ENCODE measurements around the gene ZFHX2.

The ZFHX2 gene

GRCh38 chr14:23540141-23540469, 11.5 kb downstream of the ZFHX2 start:
- no peak for DNase-seq (ENCODE audit: low spot score)
- peaks cover 9 to 29% of the 10 kb centered on the region in 2 donors for H3K4me1 ChIP-seq (ENCODE audit: control insufficient read depth in 2 of 2, insufficient read depth in 1 of 2, low read depth in 1 of 2, low read length in 2 of 2)
- H2AFZ ChIP-seq (ENCODE audit: low read length): no peak overlapping the region
- no peak overlapping the region for H2BK15ac ChIP-seq (ENCODE audit: low read length)
- H3K79me1 ChIP-seq (ENCODE audit: low read depth, low read length): no peaks in the 10 kb centered on the region
- H3K4me2 ChIP-seq (ENCODE audit: insufficient read depth, low read length, poor library complexity, severe bottlenecking): no peak overlapping the region
- no CpG with 5 or more reads among the region's 4 CpGs for WGBS, 2 donors (ENCODE audit: extremely low coverage in 2 of 2, insufficient read length in 2 of 2, insufficient replicate concordance in 1 of 2)
- H3K36me3 ChIP-seq (replicated peaks in 1 of 2; ENCODE audit: control insufficient read depth in 2 of 2, insufficient read depth in 2 of 2, low read length in 2 of 2): peaks cover 5 to 6% of the 10 kb centered on the region in 2 donors
- no peak overlapping the region for H3K9ac ChIP-seq (ENCODE audit: low read depth, low read length, poor library complexity)
- no peak overlapping the region for H4K91ac ChIP-seq (ENCODE audit: low read depth, low read length, poor library complexity)
- no peak overlapping the region for H2AK5ac ChIP-seq (ENCODE audit: low read depth, low read length)
- H2BK5ac ChIP-seq (ENCODE audit: low read length): no peak overlapping the region
- H3K27ac ChIP-seq (replicated peaks; ENCODE audit: low read length): no peak overlapping the region
- H2BK120ac ChIP-seq (ENCODE audit: low read depth, low read length): no peak overlapping the region
- no peaks in the 10 kb centered on the region for H3K27me3 ChIP-seq (ENCODE audit: control insufficient read depth in 3 of 3, insufficient read depth in 3 of 3, low read depth in 1 of 3, low read length in 3 of 3)
- H3K4ac ChIP-seq (ENCODE audit: low read length): no peak overlapping the region
- no peak overlapping the region for H3K4me3 ChIP-seq (ENCODE audit: low read length in 2 of 2)
- no peak overlapping the region for H3K18ac ChIP-seq (ENCODE audit: low read length)
- no peak overlapping the region for H4K8ac ChIP-seq (ENCODE audit: low read depth, low read length)
- no peak overlapping the region for H2BK12ac ChIP-seq (ENCODE audit: low read length)
- H3K14ac ChIP-seq (ENCODE audit: low read length): no peak overlapping the region
- no peak overlapping the region for H3K23ac ChIP-seq (ENCODE audit: low read depth, low read length, poor library complexity)
- no peaks in the 10 kb centered on the region for H3K9me3 ChIP-seq (replicated peaks in 1 of 2; ENCODE audit: control insufficient read depth in 2 of 2, insufficient read depth in 1 of 2, low read depth in 1 of 2, low read length in 2 of 2)

- H3K14ac ChIP-seq (ENCODE audit: low read length): no peak overlapping the region
- H2BK12ac ChIP-seq (ENCODE audit: low read length): no peak overlapping the region
- H4K8ac ChIP-seq (ENCODE audit: low read depth, low read length): no peak overlapping the region
- no peak overlapping the region for H2AK5ac ChIP-seq (ENCODE audit: low read depth, low read length)
- H3K79me1 ChIP-seq (ENCODE audit: low read depth, low read length): no peaks in the 10 kb centered on the region
- no peak overlapping the region for H2BK120ac ChIP-seq (ENCODE audit: low read depth, low read length)
- H4K91ac ChIP-seq (ENCODE audit: low read depth, low read length, poor library complexity): no peak overlapping the region
- peak overlapping the region; percentile 75 for H2AFZ ChIP-seq (ENCODE audit: low read length)
- H3K4ac ChIP-seq (ENCODE audit: low read length): no peak overlapping the region
- no peak overlapping the region for H3K23ac ChIP-seq (ENCODE audit: low read depth, low read length, poor library complexity)
- H3K4me2 ChIP-seq (ENCODE audit: insufficient read depth, low read length, poor library complexity, severe bottlenecking): peak overlapping the region; percentile 45
- WGBS, 2 donors (ENCODE audit: extremely low coverage in 2 of 2, insufficient read length in 2 of 2, insufficient replicate concordance in 1 of 2): no CpG with 5 or more reads among the region's 10 CpGs
- H3K36me3 ChIP-seq (replicated peaks in 1 of 2; ENCODE audit: control insufficient read depth in 2 of 2, insufficient read depth in 2 of 2, low read length in 2 of 2): peaks cover 8 to 9% of the 10 kb centered on the region in 2 donors
- peak overlapping the region; percentile 16 for H3K27ac ChIP-seq (replicated peaks; ENCODE audit: low read length)
- no peak overlapping the region for H2BK5ac ChIP-seq (ENCODE audit: low read length)
- H3K18ac ChIP-seq (ENCODE audit: low read length): peak overlapping the region; percentile 28
- H2BK15ac ChIP-seq (ENCODE audit: low read length): no peak overlapping the region
- H3K4me3 ChIP-seq (ENCODE audit: low read length in 2 of 2): no peak overlapping the region
- peak; percentile 78 for DNase-seq (ENCODE audit: low spot score)
- H3K27me3 ChIP-seq (ENCODE audit: control insufficient read depth in 3 of 3, insufficient read depth in 3 of 3, low read depth in 1 of 3, low read length in 3 of 3): no peaks in the 10 kb centered on the region
- no peak overlapping the region for H3K9ac ChIP-seq (ENCODE audit: low read depth, low read length, poor library complexity)
- H3K4me1 ChIP-seq (ENCODE audit: control insufficient read depth in 2 of 2, insufficient read depth in 1 of 2, low read depth in 1 of 2, low read length in 2 of 2): peaks cover 8 to 23% of the 10 kb centered on the region in 2 donors
- H3K9me3 ChIP-seq (replicated peaks in 1 of 2; ENCODE audit: control insufficient read depth in 2 of 2, insufficient read depth in 1 of 2, low read depth in 1 of 2, low read length in 2 of 2): no peaks in the 10 kb centered on the region
These were observed 12.1 kb downstream of the ZFHX2 start for GRCh38 chr14:23539248-23540140.

- peak overlapping the region; percentile 16 for H3K27ac ChIP-seq (replicated peaks; ENCODE audit: low read length)
- no peaks in the 10 kb centered on the region for H3K27me3 ChIP-seq (ENCODE audit: control insufficient read depth in 3 of 3, insufficient read depth in 3 of 3, low read depth in 1 of 3, low read length in 3 of 3)
- no CpG with 5 or more reads among the region's 7 CpGs for WGBS, 2 donors (ENCODE audit: extremely low coverage in 2 of 2, insufficient read length in 2 of 2, insufficient replicate concordance in 1 of 2)
- no peak overlapping the region for H4K91ac ChIP-seq (ENCODE audit: low read depth, low read length, poor library complexity)
- no peaks in the 10 kb centered on the region for H3K9me3 ChIP-seq (replicated peaks in 1 of 2; ENCODE audit: control insufficient read depth in 2 of 2, insufficient read depth in 1 of 2, low read depth in 1 of 2, low read length in 2 of 2)
- H4K8ac ChIP-seq (ENCODE audit: low read depth, low read length): no peak overlapping the region
- H3K4ac ChIP-seq (ENCODE audit: low read length): no peak overlapping the region
- peaks cover 11 to 14% of the 10 kb centered on the region in 2 donors for H3K36me3 ChIP-seq (replicated peaks in 1 of 2; ENCODE audit: control insufficient read depth in 2 of 2, insufficient read depth in 2 of 2, low read length in 2 of 2)
- H3K18ac ChIP-seq (ENCODE audit: low read length): no peak overlapping the region
- H3K79me1 ChIP-seq (ENCODE audit: low read depth, low read length): no peaks in the 10 kb centered on the region
- H2AFZ ChIP-seq (ENCODE audit: low read length): peak overlapping the region; percentile 4
- no peak overlapping the region for H2BK5ac ChIP-seq (ENCODE audit: low read length)
- H2BK120ac ChIP-seq (ENCODE audit: low read depth, low read length): no peak overlapping the region
- DNase-seq (ENCODE audit: low spot score): no peak
- no peak overlapping the region for H3K23ac ChIP-seq (ENCODE audit: low read depth, low read length, poor library complexity)
- no peak overlapping the region for H3K4me3 ChIP-seq (ENCODE audit: low read length in 2 of 2)
- peaks cover 8 to 21% of the 10 kb centered on the region in 2 donors for H3K4me1 ChIP-seq (ENCODE audit: control insufficient read depth in 2 of 2, insufficient read depth in 1 of 2, low read depth in 1 of 2, low read length in 2 of 2)
- H2BK15ac ChIP-seq (ENCODE audit: low read length): no peak overlapping the region
- H3K14ac ChIP-seq (ENCODE audit: low read length): no peak overlapping the region
- H3K9ac ChIP-seq (ENCODE audit: low read depth, low read length, poor library complexity): no peak overlapping the region
- H2BK12ac ChIP-seq (ENCODE audit: low read length): no peak overlapping the region
- no peak overlapping the region for H3K4me2 ChIP-seq (ENCODE audit: insufficient read depth, low read length, poor library complexity, severe bottlenecking)
- no peak overlapping the region for H2AK5ac ChIP-seq (ENCODE audit: low read depth, low read length)
These were observed 12.8 kb downstream of the ZFHX2 start for GRCh38 chr14:23538785-23539184.

GRCh38 chr14:23538050-23538718, 13.4 kb downstream of the ZFHX2 start:
- no CpG with 5 or more reads among the region's 10 CpGs for WGBS, 2 donors (ENCODE audit: extremely low coverage in 2 of 2, insufficient read length in 2 of 2, insufficient replicate concordance in 1 of 2)

More at GRCh38 chr14:23538050-23538718, 13.4 kb downstream of the ZFHX2 start:
- Histone ChIP-seq H2AK5ac (ENCODE audit: low read depth, low read length) (no peak overlapping the region), H3K14ac (ENCODE audit: low read length) (no peak overlapping the region), H3K18ac (ENCODE audit: low read length) (peak overlapping the region; percentile 15), H3K23ac (ENCODE audit: low read depth, low read length, poor library complexity) (no peak overlapping the region), H2BK120ac (ENCODE audit: low read depth, low read length) (no peak overlapping the region), H4K8ac (ENCODE audit: low read depth, low read length) (no peak overlapping the region), H2AFZ (ENCODE audit: low read length) (peak overlapping the region; percentile 4), H3K9me3 (replicated peaks in 1 of 2; ENCODE audit: control insufficient read depth in 2 of 2, insufficient read depth in 1 of 2, low read depth in 1 of 2, low read length in 2 of 2) (no peaks in the 10 kb centered on the region), H3K36me3 (replicated peaks in 1 of 2; ENCODE audit: control insufficient read depth in 2 of 2, insufficient read depth in 2 of 2, low read length in 2 of 2) (peaks cover 10 to 14% of the 10 kb centered on the region in 2 donors), H2BK15ac (ENCODE audit: low read length) (no peak overlapping the region), H3K4me3 (ENCODE audit: low read length in 2 of 2) (no peak overlapping the region), H3K4me2 (ENCODE audit: insufficient read depth, low read length, poor library complexity, severe bottlenecking) (no peak overlapping the region), H2BK5ac (ENCODE audit: low read length) (no peak overlapping the region), H3K79me1 (ENCODE audit: low read depth, low read length) (no peaks in the 10 kb centered on the region), H3K27ac (replicated peaks; ENCODE audit: low read length) (peak overlapping the region; percentile 11), H3K27me3 (ENCODE audit: control insufficient read depth in 3 of 3, insufficient read depth in 3 of 3, low read depth in 1 of 3, low read length in 3 of 3) (no peaks in the 10 kb centered on the region), H4K91ac (ENCODE audit: low read depth, low read length, poor library complexity) (no peak overlapping the region), H3K4me1 (ENCODE audit: control insufficient read depth in 2 of 2, insufficient read depth in 1 of 2, low read depth in 1 of 2, low read length in 2 of 2) (peaks cover 8 to 21% of the 10 kb centered on the region in 2 donors), H3K4ac (ENCODE audit: low read length) (no peak overlapping the region), H3K9ac (ENCODE audit: low read depth, low read length, poor library complexity) (no peak overlapping the region), H2BK12ac (ENCODE audit: low read length) (no peak overlapping the region)
- no peak for DNase-seq (ENCODE audit: low spot score)

Data from neuronal stem cell (in vitro differentiated cells).